IPS-20b (cell line): ENCODE data around the gene AGBL4.

Experiments used
- H3K27ac ChIP-seq: one replicate; pipeline ENCODE4 v1.5.1; 2013; ENCODE audit warnings: low read length
- H3K27me3 ChIP-seq: 2 replicates; pipeline ENCODE4 v1.6.1; 2013; ENCODE audit warnings: mild to moderate bottlenecking, low read length, inconsistent platforms; ENCODE audit not compliant: insufficient read depth
- H3K36me3 ChIP-seq: 2 replicates; pipeline ENCODE4 v1.6.1; 2013; ENCODE audit warnings: low read depth, mild to moderate bottlenecking, inconsistent platforms, low read length, moderate library complexity; ENCODE audit not compliant: insufficient read depth
- H3K4me1 ChIP-seq: 2 replicates; pipeline ENCODE4 v1.6.1; 2013; ENCODE audit warnings: mild to moderate bottlenecking, control low read depth, inconsistent platforms, low read length, moderate library complexity; ENCODE audit not compliant: insufficient read depth
- H3K4me3 ChIP-seq: 2 replicates; pipeline ENCODE4 v1.5.1; 2013; ENCODE audit warnings: mild to moderate bottlenecking, low read length, inconsistent platforms
- H3K9ac ChIP-seq: 2 replicates; pipeline ENCODE4 v1.6.1; 2013; ENCODE audit warnings: low read depth, mild to moderate bottlenecking, inconsistent platforms, low read length, moderate library complexity
- H3K9me3 ChIP-seq: 2 replicates; pipeline ENCODE4 v1.6.1; 2013; ENCODE audit warnings: mild to moderate bottlenecking, low read depth, low read length, inconsistent platforms; ENCODE audit not compliant: insufficient read depth

AGBL4 gene

DNA sequence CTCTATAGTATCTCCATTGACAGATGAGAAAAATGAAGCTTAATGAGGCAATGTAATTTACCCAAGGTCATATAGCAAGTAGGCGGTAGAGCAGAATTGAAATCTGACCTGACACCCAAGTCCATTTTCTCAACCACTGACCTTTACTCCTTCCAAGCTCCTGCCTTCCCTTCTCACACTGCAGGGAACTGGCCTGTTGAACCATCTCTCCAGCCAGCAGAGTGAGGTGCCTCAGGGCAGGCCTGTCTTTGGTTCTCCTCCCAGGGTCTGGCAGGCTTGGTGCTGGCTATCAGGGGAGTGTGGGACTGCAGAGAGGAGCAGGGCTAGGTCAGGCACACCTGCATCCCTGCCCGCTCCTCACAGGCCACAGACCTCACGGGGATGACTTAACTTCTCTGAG is 1373.9 kb downstream of the AGBL4 start:
- no peak overlapping the region for H3K4me3 ChIP-seq
- H3K27me3 ChIP-seq: no peaks in the 10 kb centered on the region
- no peak overlapping the region for H3K9ac ChIP-seq
- H3K36me3 ChIP-seq: no peaks in the 10 kb centered on the region
- peaks cover 2% of the 10 kb centered on the region; the same call in 1 of the 2 replicates for H3K4me1 ChIP-seq
- no peaks in the 10 kb centered on the region for H3K9me3 ChIP-seq
- no peak overlapping the region for H3K27ac ChIP-seq

DNA sequence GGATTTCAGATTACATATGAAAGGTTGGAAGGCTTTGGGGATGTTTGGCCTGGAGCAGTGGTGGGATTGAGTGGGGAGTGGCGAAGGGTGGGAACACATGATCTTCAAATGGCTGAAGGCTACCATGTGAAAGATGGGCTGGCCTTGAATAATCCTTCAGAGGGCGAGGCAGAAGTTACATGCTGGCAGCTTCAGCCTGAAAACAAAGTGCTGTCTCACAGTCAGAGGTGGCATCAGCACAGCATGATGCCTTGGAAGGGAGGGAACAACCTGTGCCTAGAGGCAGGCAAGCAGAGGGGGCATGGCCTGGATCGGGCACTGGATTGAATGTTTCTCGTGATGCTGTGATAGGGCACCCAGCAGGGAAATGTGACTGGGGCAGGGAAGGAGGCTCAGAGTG is 1377.9 kb downstream of the AGBL4 start:
- Histone ChIP-seq H3K9me3 (no peaks in the 10 kb centered on the region), H3K4me1 (peaks cover 5% of the 10 kb centered on the region; the same call in 1 of the 2 replicates), H3K27me3 (no peaks in the 10 kb centered on the region; the same call in 1 of the 2 replicates), H3K4me3 (no peak overlapping the region), H3K9ac (no peak overlapping the region), H3K27ac (no peak overlapping the region), H3K36me3 (no peaks in the 10 kb centered on the region)

DNA sequence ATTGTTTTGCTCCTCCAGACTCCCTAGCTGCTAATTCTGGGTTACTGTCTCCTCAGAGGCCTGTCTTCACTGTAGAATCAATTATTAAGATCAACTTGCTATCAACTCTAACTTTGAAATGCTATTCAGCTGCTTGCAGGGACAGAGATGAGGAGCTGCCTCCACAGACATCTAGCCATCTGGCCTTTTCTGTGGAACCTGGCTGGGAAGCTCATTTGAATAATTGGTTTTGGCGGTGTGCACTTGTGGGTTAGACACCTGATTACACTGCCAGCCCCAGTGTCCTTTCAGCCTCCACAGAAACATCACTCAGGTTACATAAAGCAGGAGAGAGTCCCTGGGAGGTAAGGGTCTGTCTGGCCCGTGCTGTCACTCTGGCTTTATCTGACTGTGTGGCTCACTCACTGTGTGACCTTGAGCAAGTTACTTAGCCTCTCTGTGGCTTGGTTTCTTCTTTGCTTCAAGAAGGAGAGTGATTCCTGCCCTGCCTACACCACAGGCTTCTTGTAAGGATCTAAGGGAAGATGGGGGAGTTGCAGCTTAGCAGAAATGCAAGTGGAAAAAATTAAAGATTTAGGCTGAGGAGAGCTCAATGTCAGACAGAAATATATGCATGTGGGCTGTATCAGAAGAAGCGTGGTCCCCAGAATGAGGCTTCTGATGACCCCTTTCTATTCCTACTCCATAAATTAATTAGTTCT is 1378.7 kb downstream of the AGBL4 start:
- Histone ChIP-seq H3K4me3 (no peak overlapping the region), H3K9ac (no peak overlapping the region), H3K36me3 (no peaks in the 10 kb centered on the region), H3K27me3 (no peaks in the 10 kb centered on the region; the same call in 1 of the 2 replicates), H3K27ac (no peak overlapping the region), H3K9me3 (no peaks in the 10 kb centered on the region), H3K4me1 (peaks cover 5% of the 10 kb centered on the region; the same call in 1 of the 2 replicates)

- Histone ChIP-seq H3K4me1 (peaks cover 5% of the 10 kb centered on the region; the same call in 1 of the 2 replicates), H3K36me3 (no peaks in the 10 kb centered on the region), H3K4me3 (no peak overlapping the region), H3K27ac (no peak overlapping the region), H3K9me3 (no peaks in the 10 kb centered on the region), H3K9ac (no peak overlapping the region), H3K27me3 (no peaks in the 10 kb centered on the region; the same call in 1 of the 2 replicates)
Observed at GRCh38 chr1:48644190-48644900, 1379.4 kb downstream of the AGBL4 start.

DNA sequence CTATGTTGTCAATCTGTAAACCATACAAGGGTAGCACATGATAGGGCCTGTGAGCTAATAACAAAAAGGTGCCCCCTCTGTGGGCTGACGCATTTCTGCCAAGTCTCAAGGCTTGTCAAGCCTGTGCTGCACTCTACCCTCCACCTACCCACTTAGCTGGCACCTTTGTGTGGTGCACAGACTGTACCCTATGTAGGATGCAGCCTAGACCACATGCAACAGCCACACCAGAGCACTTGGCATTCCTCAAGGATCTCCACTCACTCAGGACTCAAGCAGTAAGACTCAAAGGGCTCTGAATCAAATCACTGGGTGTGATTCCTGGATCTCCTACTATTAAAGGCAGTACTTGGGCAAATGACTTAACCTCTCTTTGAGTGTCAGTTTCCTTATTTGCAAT is 1380.6 kb downstream of the AGBL4 start:
- Histone ChIP-seq H3K27me3 (no peaks in the 10 kb centered on the region; the same call in 1 of the 2 replicates), H3K9ac (no peak overlapping the region), H3K9me3 (no peaks in the 10 kb centered on the region), H3K4me1 (peaks cover 5% of the 10 kb centered on the region; the same call in 1 of the 2 replicates), H3K4me3 (no peak overlapping the region), H3K36me3 (no peaks in the 10 kb centered on the region), H3K27ac (no peak overlapping the region)

DNA sequence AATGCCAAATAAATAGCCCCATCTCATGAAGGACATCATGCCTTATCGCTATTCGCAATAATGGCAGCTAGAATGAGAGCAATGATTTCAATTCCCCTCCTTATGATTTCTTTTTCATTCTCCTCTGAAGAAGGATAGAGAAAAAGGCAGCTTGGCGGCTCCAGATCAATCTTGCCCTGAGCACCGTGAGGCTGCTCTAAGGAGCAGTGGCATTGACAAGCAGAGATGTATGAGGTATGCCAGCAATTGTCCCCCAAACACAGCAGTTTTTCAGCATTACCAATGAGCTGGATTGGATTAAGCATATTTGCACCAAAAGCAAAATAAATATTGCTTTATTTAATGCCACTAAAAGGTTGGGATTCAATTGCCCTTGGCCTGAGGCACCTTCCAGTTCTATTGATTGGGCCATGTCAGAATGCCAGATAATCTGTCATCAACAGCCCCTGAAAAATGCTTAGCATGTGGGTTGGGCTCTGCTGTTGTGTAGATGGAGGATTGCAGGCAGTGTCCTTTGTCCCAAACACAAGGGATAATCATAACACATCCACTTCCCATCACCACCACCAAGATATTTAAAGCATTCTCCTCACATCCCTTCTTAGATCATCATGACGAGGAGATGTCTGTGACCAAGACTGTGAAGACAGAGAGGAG is 1382.8 kb downstream of the AGBL4 start:
- no peaks in the 10 kb centered on the region for H3K36me3 ChIP-seq
- H3K9me3 ChIP-seq: no peaks in the 10 kb centered on the region
- H3K27ac ChIP-seq: no peak overlapping the region
- H3K4me1 ChIP-seq: peaks cover 5% of the 10 kb centered on the region; the same call in 1 of the 2 replicates
- H3K9ac ChIP-seq: no peak overlapping the region
- H3K27me3 ChIP-seq: no peaks in the 10 kb centered on the region; the same call in 1 of the 2 replicates
- H3K4me3 ChIP-seq: no peak overlapping the region

DNA sequence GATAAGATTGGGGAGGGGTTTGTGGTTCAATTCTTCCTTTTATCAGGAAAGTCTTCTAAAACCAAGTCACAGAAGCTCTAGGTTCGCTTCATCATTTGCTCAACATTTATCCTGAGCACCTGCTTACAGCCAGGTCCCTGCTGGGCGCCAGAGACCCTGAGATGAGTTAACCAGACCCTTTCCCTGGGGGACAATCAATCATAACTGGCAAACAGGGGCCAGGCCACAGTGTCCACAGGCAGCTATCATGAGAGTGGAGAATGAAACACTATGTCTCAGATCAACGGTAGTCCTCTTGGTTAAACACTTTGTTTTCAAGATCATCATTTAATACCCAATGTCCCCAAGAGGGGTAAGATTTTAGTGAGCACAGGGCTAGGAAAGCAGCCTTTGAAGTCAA is 1393.9 kb downstream of the AGBL4 start:
- Histone ChIP-seq H3K4me3 (no peak overlapping the region), H3K27me3 (no peaks in the 10 kb centered on the region), H3K9ac (no peak overlapping the region), H3K4me1 (no peaks in the 10 kb centered on the region), H3K9me3 (no peaks in the 10 kb centered on the region), H3K36me3 (no peaks in the 10 kb centered on the region), H3K27ac (no peak overlapping the region)

DNA sequence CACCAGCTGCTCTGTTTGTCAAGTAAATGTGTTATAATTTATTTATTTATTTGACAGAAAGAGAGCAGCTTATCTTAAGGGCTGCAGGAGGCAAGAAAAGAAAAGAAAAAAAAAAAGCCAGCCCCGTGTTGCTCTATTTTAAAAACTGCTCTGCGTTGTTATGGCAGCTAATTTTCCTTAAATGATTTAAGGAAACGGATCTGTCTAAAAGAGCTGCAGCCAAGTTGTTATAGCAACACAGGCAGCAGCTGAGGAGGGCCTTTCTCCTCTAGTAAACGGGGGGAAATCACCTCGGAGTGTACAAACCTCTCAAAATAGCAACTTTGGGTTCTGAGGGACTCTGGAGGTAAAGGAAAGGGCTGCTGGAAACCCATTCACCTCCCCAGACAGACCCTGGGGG is 1396.3 kb downstream of the AGBL4 start:
- Histone ChIP-seq H3K4me3 (no peak overlapping the region), H3K36me3 (no peaks in the 10 kb centered on the region), H3K27ac (no peak overlapping the region), H3K4me1 (no peaks in the 10 kb centered on the region), H3K9me3 (no peaks in the 10 kb centered on the region), H3K27me3 (no peaks in the 10 kb centered on the region), H3K9ac (no peak overlapping the region)

DNA sequence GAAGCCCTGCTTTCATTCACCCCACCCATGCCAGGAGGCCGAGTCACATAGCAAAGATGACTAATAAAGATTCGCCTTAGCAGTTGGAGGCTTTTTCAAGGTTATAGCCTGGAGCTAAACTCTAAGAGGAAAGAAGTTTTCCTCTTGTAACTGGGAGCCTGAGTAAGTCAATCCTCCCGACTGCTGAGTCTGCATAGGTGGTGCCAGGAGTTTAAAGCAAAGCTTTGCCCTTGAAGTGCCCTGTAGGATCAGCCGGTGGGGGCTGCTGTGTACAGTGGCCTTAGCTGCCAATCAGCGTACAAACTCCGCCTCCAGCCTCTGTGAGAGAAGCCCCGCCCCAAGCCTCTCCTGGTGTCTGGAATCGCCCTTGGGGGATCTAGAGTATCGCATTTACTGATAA is 1404.2 kb downstream of the AGBL4 start:
- no peaks in the 10 kb centered on the region for H3K36me3 ChIP-seq

GRCh38 chr1:48617252-48617651 is 1406.5 kb downstream of the AGBL4 start:
- Histone ChIP-seq H3K27ac (no peak overlapping the region), H3K4me1 (peaks cover 4% of the 10 kb centered on the region; the same call in 1 of the 2 replicates), H3K9ac (no peak overlapping the region), H3K27me3 (no peaks in the 10 kb centered on the region), H3K36me3 (no peaks in the 10 kb centered on the region), H3K9me3 (no peaks in the 10 kb centered on the region), H3K4me3 (no peak overlapping the region)

More for the DNA sequence above, 1404.2 kb downstream of the AGBL4 start:
- Histone ChIP-seq H3K4me3 (peak overlapping the region; percentile 7; the same call in 1 of the 2 replicates), H3K4me1 (peaks cover 4% of the 10 kb centered on the region; the same call in 1 of the 2 replicates), H3K27me3 (no peaks in the 10 kb centered on the region), H3K27ac (no peak overlapping the region), H3K9me3 (no peaks in the 10 kb centered on the region), H3K9ac (no peak overlapping the region)

DNA sequence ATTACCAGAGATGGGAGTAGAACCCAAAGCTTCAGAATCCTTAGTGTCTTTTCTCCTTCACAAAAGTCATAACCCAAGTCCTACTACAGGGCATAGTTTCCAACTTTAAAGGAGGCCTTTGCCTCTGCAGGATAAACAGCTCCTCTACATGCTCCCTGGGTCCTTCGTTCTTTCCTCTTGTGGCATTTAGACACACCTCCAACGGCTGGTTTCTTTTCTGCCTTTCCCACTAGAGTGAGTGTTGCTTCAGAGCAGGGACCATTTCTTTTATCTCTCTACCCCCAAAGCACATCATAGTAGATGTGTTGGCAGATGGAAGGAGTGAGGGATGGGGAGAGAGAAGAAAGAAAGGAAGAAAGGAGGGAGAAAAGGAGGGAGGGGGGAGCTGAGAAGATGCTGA is 1407.0 kb downstream of the AGBL4 start:
- Histone ChIP-seq H3K4me1 (peaks cover 4% of the 10 kb centered on the region; the same call in 1 of the 2 replicates), H3K27me3 (no peaks in the 10 kb centered on the region)

More for the DNA sequence above, 1407.0 kb downstream of the AGBL4 start:
- no peak overlapping the region for H3K4me3 ChIP-seq
- H3K9me3 ChIP-seq: no peaks in the 10 kb centered on the region
- no peak overlapping the region for H3K27ac ChIP-seq
- no peak overlapping the region for H3K9ac ChIP-seq
- H3K36me3 ChIP-seq: no peaks in the 10 kb centered on the region
